ENCODE measurements around the gene IQCK. TPM values are rescaled to one million over a fixed set of nuclear protein-coding genes. Genes with fewer than 3 reads are reported as not detected.
A peak's percentile ranks its signal among the peaks of the same experiment; 100 is the strongest.
"Not testable (repeated sequence)": the region's sequence is repeated elsewhere in the genome, so short reads cannot be mapped to it uniquely, and the experiment has no call there.

Gene IQCK
- total RNA-seq, 2 experiments from 2014 or later, result 3.3 to 4.0 TPM

DNA sequence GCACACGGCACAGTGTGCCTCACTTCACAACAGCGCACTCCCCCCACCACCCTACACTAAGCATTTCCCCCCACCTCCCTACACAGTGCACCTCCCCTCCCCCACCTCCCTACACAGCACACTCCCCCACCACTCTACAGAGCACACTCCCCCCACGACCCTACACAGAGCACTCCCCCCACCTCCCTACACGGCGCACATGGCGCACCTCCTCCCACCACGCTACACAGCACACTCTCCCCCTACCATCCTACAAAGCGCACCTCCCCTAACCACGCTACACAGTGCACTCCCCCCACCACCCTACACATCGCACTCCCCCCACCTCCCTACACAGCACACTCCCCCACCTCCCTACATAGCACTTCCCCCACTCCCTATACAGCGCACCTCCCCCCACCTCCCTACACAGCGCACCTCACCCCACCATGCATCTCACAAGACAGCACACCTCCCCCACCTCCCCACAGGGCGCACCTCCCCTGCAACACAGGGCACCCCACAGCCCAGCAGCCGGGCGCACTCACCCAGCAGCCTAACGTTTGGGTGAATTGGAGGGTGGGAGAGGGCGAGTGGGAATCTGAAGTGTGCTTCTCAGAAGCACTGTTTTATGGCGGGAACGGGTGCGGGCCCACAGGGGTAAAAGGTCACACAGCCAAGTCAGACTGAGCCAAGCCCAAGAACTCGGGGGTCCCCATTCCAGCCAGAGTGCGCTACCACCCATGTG lies 10.3 kb upstream of the IQCK start:
- no peaks in the 10 kb centered on the region for H3K9me3 Mint-ChIP-seq
- no peak overlapping the region for H3K4me3 Mint-ChIP-seq
- H3K27ac Mint-ChIP-seq, result no peak overlapping the region
- no peaks in the 10 kb centered on the region for H3K27me3 Mint-ChIP-seq
- no peak for DNase-seq
- peaks cover 42% of the 10 kb centered on the region for H3K36me3 Mint-ChIP-seq
- peaks cover 3% of the 10 kb centered on the region for H3K4me1 Mint-ChIP-seq

DNA sequence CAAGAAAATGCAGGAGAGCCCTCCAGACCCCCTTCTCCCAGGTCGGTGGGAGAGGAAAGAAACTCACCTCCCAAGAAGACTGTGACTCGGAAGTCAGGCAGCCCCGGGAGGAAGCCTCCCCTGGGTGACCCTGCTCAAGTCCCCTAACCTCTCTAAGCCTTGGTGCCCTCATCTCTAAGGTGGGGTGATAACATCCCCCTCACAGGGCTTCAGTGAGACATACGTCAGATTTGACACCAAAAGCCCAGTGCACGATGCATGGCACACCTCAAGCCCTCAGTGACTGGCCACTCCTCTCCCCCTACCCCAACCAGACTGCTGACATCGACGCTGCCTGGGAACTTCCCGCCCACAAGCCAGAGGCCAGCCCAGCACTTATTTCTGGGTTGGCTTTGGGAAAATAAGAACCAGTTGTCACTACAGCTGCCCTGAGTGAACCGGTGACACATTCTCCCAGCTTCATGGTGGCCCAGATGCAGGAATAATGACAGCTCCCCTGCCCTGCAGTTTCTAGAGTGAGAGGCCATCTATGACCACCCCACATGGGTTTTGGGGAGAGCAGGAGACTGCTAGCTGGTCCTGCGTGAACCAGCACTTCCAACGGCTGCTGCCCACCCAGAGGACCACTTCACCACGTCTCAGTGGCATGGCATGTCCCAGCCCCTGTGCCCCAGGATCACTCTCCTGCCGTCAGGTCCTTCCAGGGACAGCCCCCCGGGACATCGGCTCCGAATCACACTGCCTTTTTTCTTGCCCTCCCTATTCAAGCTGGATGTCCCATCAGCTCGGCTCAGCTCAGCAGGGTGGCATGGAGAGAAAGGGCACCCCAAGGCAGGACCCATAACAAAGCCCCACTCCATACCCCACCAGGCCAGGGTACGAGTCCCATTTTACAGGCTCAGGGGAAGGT lies 9.5 kb upstream of the IQCK start:
- no peak for DNase-seq
- H3K27ac Mint-ChIP-seq, result no peak overlapping the region
- no peaks in the 10 kb centered on the region for H3K9me3 Mint-ChIP-seq
- H3K4me1 Mint-ChIP-seq, result peaks cover 3% of the 10 kb centered on the region
- peaks cover 37% of the 10 kb centered on the region for H3K36me3 Mint-ChIP-seq
- H3K4me3 Mint-ChIP-seq, result no peak overlapping the region
- no peaks in the 10 kb centered on the region for H3K27me3 Mint-ChIP-seq

DNA sequence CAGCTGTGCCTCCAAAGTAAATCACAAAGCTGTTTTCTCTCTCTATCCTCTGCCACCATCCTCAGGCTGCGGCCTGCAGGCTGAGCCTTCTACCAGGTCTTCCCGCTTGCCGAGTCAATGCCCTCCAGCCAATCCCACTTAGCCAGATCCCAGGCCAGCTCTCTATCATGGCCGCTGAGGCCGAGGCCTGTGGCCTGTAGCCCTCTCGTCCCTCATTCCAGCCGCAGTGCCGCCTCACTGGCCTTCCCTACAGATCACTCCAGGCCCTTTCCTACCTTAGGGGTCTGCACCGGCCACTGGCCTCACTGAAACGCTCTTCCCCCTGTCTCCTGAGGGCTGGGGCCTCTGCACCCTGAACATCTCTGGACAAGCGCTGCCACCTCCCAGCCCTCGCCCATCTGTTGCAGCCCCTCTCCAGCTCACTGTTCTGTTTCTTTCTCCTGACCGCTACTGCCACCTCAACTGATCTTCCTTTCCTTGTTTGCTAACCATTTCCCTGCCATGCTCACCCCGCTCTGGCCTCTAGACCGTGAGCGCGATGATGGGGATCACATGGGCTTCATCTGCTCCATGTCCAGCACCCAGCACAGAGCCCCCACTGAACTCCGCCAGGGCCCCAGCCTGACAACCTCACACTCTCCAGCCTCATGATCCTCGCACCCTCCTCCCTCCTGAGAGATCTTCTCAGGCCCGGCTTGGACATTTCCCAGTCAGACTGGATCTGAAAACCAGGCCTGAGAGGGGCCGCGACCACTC lies 8.5 kb upstream of the IQCK start:
- H3K4me3 Mint-ChIP-seq, result no peak overlapping the region
- no peak for DNase-seq
- H3K4me1 Mint-ChIP-seq, result peaks cover 3% of the 10 kb centered on the region
- H3K36me3 Mint-ChIP-seq, result peaks cover 40% of the 10 kb centered on the region
- peak overlapping the region; percentile 52 for H3K27ac Mint-ChIP-seq
- no peaks in the 10 kb centered on the region for H3K9me3 Mint-ChIP-seq
- H3K27me3 Mint-ChIP-seq, result no peaks in the 10 kb centered on the region

DNA sequence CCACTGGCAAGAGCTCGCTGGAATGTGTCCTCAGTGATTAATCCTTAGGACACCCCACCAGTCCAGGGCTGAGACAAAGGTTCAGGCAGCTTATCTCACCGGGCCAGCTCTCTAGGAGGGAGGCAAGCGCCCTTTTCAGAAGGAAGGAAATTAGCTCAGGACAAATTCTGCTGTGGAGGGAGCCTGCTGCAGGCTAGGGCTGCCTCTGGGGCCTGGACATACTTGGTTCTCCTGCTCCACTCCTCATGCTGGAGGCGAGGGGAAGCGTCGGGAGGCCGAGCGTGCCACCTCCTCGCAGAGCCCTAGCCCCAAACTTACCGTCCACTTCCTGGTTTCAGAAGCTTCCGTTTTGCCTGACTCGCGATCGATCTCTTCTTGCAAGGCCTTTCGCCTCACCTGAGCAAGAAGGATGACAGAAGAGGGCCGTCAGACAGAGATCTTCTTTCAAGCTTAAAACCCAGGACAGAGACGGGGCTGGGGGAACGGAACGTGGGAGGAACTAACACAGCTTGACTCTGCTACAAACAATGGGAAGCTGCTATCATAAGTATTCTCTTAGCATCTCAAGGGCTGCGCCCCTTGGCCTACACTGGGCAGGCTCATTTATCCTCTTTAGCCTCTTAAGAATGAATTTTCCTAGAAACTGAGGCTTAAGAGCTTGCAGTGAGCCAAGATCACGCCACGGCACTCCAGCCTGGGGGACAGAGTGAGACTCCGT lies 7.7 kb upstream of the IQCK start:
- peaks cover 38% of the 10 kb centered on the region for H3K36me3 Mint-ChIP-seq
- DNase-seq, result no peak
- H3K27ac Mint-ChIP-seq, result no peak overlapping the region
- H3K4me1 Mint-ChIP-seq, result peaks cover 3% of the 10 kb centered on the region
- H3K27me3 Mint-ChIP-seq, result no peaks in the 10 kb centered on the region
- H3K4me3 Mint-ChIP-seq, result no peak overlapping the region
- no peaks in the 10 kb centered on the region for H3K9me3 Mint-ChIP-seq

DNA sequence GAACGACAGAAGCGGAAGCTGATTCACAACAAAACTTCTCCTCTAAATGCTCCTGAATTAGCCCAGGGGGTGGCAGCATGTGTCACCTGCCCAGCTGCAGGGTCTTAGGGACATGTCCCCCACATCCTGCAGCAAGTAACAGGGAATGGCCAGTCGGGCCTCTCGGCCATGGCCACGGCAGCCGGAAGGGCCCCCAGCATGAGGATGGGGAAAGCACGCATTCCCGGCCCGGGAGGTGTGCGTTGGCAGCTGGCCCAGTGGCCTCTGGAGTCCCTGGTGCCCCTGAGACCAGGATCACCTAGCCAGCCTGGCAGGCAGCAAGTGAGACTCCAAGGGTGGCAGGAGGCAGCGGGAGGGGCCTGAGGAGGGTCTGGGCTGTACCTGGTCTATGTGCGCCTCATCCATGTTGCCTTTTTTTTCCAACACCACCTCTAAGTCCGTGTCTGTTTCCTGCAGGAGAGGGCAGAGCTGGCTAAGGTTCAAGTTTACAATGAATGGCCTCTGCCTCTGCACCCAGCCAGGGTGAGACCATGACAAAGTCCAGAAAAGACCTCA lies 7.0 kb upstream of the IQCK start:
- H3K9me3 Mint-ChIP-seq, result no peaks in the 10 kb centered on the region
- peaks cover 35% of the 10 kb centered on the region for H3K36me3 Mint-ChIP-seq
- H3K4me3 Mint-ChIP-seq, result no peak overlapping the region
- H3K27me3 Mint-ChIP-seq, result no peaks in the 10 kb centered on the region
- H3K27ac Mint-ChIP-seq, result no peak overlapping the region
- no peak for DNase-seq
- peaks cover 4% of the 10 kb centered on the region for H3K4me1 Mint-ChIP-seq

DNA sequence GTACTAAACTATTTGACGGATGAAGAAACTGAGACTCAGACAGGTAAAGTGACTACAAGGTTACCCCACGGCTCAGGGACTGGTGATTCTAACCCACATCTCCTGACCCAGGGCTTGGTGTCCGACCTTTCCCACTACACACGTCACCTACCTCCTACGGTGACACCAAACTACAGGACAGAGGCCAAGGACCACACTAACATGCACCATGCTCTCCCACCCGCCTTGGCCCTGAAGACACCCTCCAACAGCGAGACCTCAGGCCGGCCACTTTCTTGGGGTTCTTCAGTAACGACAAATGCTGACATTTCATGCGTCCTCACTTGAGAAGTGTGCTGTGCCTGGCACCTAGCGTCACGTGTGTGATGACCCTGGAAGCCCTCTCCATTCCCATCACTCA lies 6.4 kb upstream of the IQCK start:
- no peak overlapping the region for H3K27ac Mint-ChIP-seq
- H3K27me3 Mint-ChIP-seq, result no peaks in the 10 kb centered on the region
- peaks cover 10% of the 10 kb centered on the region for H3K4me1 Mint-ChIP-seq
- no peak for DNase-seq
- H3K4me3 Mint-ChIP-seq, result no peak overlapping the region
- no peaks in the 10 kb centered on the region for H3K9me3 Mint-ChIP-seq
- peaks cover 36% of the 10 kb centered on the region for H3K36me3 Mint-ChIP-seq

DNA sequence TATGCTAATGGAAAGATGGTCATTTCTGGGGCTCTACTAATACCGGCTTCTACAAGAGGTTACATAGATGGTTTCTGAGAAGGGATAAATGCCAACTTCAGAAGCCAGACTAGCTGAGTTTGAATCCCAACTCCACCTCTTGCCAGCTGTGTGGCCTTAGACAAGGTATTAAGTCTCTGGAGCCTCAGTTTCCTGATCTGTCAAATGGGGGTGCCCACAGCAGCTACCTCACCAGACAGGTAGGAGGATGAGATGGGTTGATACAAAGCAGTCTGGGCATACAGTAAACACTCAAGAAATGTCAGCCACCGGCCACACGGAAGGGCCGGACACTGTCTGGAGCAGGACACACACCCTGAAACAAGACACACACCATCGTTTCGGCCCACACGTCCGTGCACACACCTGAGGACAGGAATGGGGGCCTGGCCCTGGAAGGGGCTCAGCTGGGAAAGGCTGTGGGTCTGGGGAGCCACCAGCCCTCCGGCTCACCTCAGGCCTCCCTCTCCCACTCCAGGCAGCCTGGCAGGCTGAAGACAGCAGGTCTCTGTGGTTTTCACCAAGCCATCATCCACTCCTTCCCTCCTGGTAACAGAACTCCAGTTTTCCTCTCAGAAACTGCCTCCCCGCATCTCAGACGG lies 5.5 kb upstream of the IQCK start:
- no peak overlapping the region for H3K27ac Mint-ChIP-seq
- H3K27me3 Mint-ChIP-seq, result no peaks in the 10 kb centered on the region
- peaks cover 11% of the 10 kb centered on the region for H3K4me1 Mint-ChIP-seq
- H3K4me3 Mint-ChIP-seq, result no peak overlapping the region
- H3K9me3 Mint-ChIP-seq, result no peaks in the 10 kb centered on the region
- H3K36me3 Mint-ChIP-seq, result peaks cover 36% of the 10 kb centered on the region
- no peak for DNase-seq

DNA sequence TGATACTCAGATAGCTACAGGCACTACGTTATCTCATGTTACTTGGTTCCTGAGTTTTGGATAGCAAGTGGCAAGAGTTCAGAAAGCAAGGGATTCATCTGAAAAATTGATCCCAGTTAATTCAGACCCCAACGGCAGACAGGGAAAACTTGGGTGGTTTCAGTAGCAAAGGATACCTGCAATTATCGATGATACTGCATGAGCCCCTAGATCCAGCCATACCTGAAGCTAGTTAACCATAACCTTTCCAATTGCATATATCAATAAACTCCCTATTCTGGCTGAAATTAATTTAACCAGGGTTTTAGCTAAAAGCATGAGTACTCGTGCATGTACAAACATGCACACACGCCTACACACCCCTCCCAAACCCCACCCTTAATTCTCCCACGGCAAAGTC lies 4.4 kb upstream of the IQCK start:
- H3K4me3 Mint-ChIP-seq, result no peak overlapping the region
- no peaks in the 10 kb centered on the region for H3K27me3 Mint-ChIP-seq
- H3K27ac Mint-ChIP-seq, result no peak overlapping the region
- H3K4me1 Mint-ChIP-seq, result peaks cover 11% of the 10 kb centered on the region
- no peak for DNase-seq
- peaks cover 36% of the 10 kb centered on the region for H3K36me3 Mint-ChIP-seq
- H3K9me3 Mint-ChIP-seq, result no peaks in the 10 kb centered on the region

DNA sequence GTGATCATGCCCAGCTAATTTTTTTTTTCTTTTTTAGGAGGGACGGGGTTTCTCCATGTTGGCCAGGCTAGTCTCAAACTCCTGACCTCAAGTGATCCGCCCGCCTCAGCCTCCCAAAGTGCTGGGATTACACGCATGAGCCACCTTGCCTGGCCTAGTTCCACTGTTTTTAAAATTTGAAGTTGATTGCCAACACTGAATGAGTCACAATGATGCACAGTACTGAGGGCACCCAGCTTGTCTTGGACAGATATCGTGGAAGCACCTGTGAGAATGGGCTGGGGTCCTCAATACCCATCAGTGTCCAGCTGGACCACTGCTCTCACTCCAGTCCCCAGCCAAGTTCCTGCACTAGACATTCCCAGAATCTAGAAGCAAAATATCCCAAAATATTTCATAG lies 2.5 kb upstream of the IQCK start:
- Mint-ChIP-seq H3K4me3 (no peak overlapping the region), H3K27ac (peak overlapping the region; percentile 20), H3K9me3 (no peaks in the 10 kb centered on the region), H3K4me1 (peaks cover 11% of the 10 kb centered on the region), H3K36me3 (peaks cover 26% of the 10 kb centered on the region), H3K27me3 (no peaks in the 10 kb centered on the region)
- no peak for DNase-seq

DNA sequence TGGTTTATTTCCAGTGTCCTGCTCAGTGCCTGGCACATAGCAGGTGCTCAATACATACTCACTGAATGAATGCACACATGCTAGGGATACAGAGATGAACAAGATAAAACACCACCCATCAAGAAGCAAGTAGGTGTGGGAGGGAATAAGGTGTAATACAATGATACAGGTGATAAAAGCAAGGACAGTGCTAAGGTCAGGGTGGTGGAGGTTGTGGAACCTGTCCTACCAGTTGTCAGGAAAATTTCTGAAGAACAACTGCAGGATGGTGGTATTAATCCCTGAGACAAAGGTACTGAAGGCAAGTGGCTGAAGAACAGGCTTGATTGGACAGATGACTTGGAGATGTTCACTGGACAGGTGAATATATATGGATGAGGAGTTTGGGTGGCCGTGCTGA lies 1.9 kb upstream of the IQCK start:
- no peak overlapping the region for H3K27ac Mint-ChIP-seq

DNA sequence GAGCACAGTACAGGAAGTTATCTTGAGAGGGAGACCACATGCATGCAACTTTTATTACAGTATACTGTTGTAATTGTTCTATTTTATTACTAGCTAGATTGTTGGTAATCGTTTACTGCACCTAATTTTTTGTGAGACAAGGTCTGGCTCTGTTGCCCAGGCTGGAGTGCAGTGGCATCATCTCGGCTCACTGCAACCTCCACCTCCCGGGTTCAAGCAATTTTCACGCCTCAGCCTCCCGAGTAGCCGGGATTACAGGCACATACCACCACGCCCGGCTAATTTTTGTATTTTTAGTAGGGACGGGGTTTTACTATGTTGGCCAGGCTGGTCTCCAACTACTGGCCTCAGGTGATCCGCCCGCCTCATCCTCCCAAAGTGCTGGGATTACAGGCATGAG lies 1.3 kb upstream of the IQCK start:
- H3K27me3 Mint-ChIP-seq, H3K27ac Mint-ChIP-seq, DNase-seq, H3K9me3 Mint-ChIP-seq: not testable (repeated sequence)
- H3K36me3 Mint-ChIP-seq, result peaks cover 21% of the 10 kb centered on the region
- peak overlapping the region; percentile 94 for H3K4me3 Mint-ChIP-seq
- peaks cover 10% of the 10 kb centered on the region for H3K4me1 Mint-ChIP-seq

More for the DNA sequence above, 1.9 kb upstream of the IQCK start:
- peaks cover 26% of the 10 kb centered on the region for H3K36me3 Mint-ChIP-seq
- no peaks in the 10 kb centered on the region for H3K27me3 Mint-ChIP-seq
- peaks cover 11% of the 10 kb centered on the region for H3K4me1 Mint-ChIP-seq
- no peak for DNase-seq
- no peaks in the 10 kb centered on the region for H3K9me3 Mint-ChIP-seq
- peak overlapping the region; percentile 94 for H3K4me3 Mint-ChIP-seq

DNA sequence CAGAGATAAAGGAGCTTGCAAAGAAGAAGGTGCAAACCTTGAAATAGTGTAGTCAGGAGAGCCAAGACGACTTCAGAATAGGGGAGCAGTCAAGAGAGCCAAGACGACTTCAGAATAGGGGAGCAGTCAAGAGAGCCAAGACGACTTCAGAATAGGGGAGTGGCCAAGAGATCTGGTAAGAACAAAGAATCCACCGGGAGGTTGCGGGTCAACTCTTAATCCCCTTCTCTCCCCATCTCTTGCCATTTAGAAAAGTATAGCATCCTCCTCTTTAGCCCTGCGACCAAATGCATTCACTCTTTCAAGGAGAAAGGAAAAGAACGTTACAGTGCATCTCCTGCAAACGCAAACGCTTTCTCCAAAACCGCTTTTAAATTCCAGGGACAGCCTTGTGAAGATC lies 757 bp upstream of the IQCK start:
- Mint-ChIP-seq H3K4me1 (peaks cover 8% of the 10 kb centered on the region), H3K27ac (peak overlapping the region; percentile 93), H3K36me3 (peaks cover 21% of the 10 kb centered on the region), H3K4me3 (peak overlapping the region; percentile 94), H3K27me3 (no peaks in the 10 kb centered on the region), H3K9me3 (no peaks in the 10 kb centered on the region)
- DNase-seq, result no peak

DNA sequence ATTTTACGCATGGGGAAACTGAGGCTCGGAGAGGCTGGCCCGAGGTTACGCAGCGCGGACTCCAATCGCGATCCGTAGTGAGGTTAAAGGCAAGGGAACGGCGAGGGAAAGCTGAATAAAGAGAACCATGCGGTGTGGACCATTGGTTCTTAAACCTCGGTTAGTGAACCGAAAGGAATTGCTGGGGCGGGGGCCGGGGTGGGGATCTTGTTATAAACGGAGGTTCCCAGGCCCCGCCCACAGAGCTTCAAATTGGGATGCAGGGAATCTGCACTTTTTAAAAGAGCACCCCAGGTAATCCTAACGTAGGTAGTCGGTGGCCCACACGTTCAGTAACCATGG lies 524 bp downstream of the IQCK start:
- peaks cover 8% of the 10 kb centered on the region for H3K4me1 Mint-ChIP-seq
- no peak overlapping the region for H3K27ac Mint-ChIP-seq
- no peaks in the 10 kb centered on the region for H3K9me3 Mint-ChIP-seq
- no peak for DNase-seq
- peak overlapping the region; percentile 94 for H3K4me3 Mint-ChIP-seq
- H3K36me3 Mint-ChIP-seq, result peaks cover 18% of the 10 kb centered on the region
- no peaks in the 10 kb centered on the region for H3K27me3 Mint-ChIP-seq

DNA sequence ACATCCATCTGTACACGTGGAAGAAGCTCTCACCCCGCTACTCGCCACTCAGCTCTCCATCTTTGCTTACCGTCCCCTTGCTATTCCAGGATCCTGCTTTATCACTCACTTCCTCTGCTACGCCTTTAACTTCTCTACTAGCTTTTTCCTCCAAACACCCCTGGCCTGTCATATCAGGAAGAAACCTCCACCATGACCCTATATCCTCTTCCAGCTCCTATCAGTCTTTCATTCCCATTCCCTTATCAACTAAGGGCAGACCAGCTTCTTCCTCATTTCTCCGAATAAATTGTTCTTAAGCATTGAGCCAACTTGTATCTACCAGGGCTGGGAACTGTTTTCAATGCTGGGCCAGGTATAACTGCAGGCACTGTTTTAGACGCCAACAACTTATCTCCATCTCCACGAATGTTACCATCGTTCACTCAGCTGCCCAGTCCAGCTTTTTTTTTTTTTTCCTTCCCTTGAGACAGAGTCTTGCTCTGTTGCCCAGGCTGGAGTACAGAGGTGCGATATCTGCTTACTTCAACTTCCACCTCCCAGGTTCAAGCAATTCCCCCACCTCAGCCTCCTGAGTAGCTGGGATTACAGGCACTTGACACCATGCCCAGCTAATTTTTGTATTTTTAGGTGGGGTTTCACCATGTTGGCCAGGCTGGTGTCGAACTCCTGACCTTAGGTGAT lies 4.3 kb downstream of the IQCK start:
- no peaks in the 10 kb centered on the region for H3K9me3 Mint-ChIP-seq
- DNase-seq, result no peak
- no peaks in the 10 kb centered on the region for H3K36me3 Mint-ChIP-seq
- no peak overlapping the region for H3K27ac Mint-ChIP-seq
- no peaks in the 10 kb centered on the region for H3K27me3 Mint-ChIP-seq
- no peak overlapping the region for H3K4me3 Mint-ChIP-seq
- H3K4me1 Mint-ChIP-seq, result no peaks in the 10 kb centered on the region

All from activated naive CD8-positive, alpha-beta T cell treated with anti-CD3 and anti-CD28 coated beads for 36 hours (primary cell).